H1 (cell line): ENCODE results near the gene TCEA3. TPM values are rescaled to one million over a fixed set of nuclear protein-coding genes. Genes with fewer than 3 reads are reported as not detected.

Source experiments
- KDM4A ChIP-seq: IDR thresholded peaks from one replicate; pipeline ENCODE4 v1.7.1; 2012; ENCODE audit warnings: low read depth, mild to moderate bottlenecking, moderate library complexity, low read length, inconsistent platforms; ENCODE audit not compliant: severe bottlenecking
- RBBP5 ChIP-seq: IDR thresholded peaks from 2 replicates; pipeline ENCODE4 v1.7.1; 2012; ENCODE audit warnings: low read depth, mild to moderate bottlenecking, inconsistent platforms, low read length, moderate library complexity, borderline replicate concordance
- polyA plus RNA-seq, 7 experiments: library from polyadenylated mRNA; depleted of rRNA in 3 of 7; stranded (reverse) in 5 of 7; unstranded in 2 of 7; fragments of >200 nt in 5 of 7; fragments of 200-250 nt in 2 of 7; gene quantifications; 1 replicate in 5 of 7; 2 replicates in 1 of 7; 4 replicates in 1 of 7; pipeline versions ENCODE4 v1.2.1 to v1.2.3, GENCODE V29; 2011 to 2013; ENCODE audit warnings: missing spikeins in 2 of 7, mixed read lengths in 2 of 7
- total RNA-seq: library from RNA; stranded (reverse); fragmentation: NEBNext Ultra II Directional; extraction: Animal tissue kit (Norgen Biotek cat#: 25700); gene quantifications from 2 replicates; pipeline ENCODE4 v1.2.1, GENCODE V29; 2021

The TCEA3 gene
- total and polyA plus RNA-seq, 2 of the 8 experiments (the other 6 are each of a cell fraction or from before 2014, with no cell fraction given): 0.08 TPM; not detected in 1

- no peak for TF ChIP-seq KDM4A
- TF ChIP-seq RBBP5: no peak
These were observed 17.0 kb upstream of the TCEA3 start (continued) for GRCh38 chr1:23441446-23442148.
